Measurements from ENCODE around the gene ERBB3. TPM values are rescaled to one million over a fixed set of nuclear protein-coding genes. Genes with fewer than 3 reads are reported as not detected.

The ERBB3 gene
- total and polyA plus RNA-seq, 2 of the 8 experiments (the other 6 are each of a cell fraction or from before 2014, with no cell fraction given) = 33.9 to 52.4 TPM

GRCh38 chr12:56146492-56147460 is 66.8 kb downstream of the ERBB3 start:
- Histone ChIP-seq H3K23me2 (ENCODE audit: low read depth, low read length) (peaks cover 4% of the 10 kb centered on the region), H3K14ac (ENCODE audit: insufficient read length) (no peak overlapping the region), H3K56ac (replicated peaks; ENCODE audit: insufficient read length, low read depth, low read length) (no peak overlapping the region), H4K20me1 (replicated peaks in 1 of 2; ENCODE audit: control insufficient read depth in 1 of 2, insufficient read depth in 2 of 2, low read length in 2 of 2) (no peaks in the 10 kb centered on the region), H3K9me3 (ENCODE audit: insufficient read depth in 2 of 2, low read depth in 1 of 2, low read length in 1 of 2) (no peaks in the 10 kb centered on the region), H2BK12ac (ENCODE audit: low read depth, low read length) (no peak overlapping the region), H3K4me3 (ENCODE audit: extremely low read depth in 1 of 4, insufficient read depth in 2 of 4, low read depth in 3 of 4, low read length in 4 of 4) (no peak overlapping the region), H3K79me1 (ENCODE audit: low read depth, low read length) (no peaks in the 10 kb centered on the region), H3K4me1 (replicated peaks in 1 of 4; ENCODE audit: control insufficient read depth in 3 of 4, insufficient read depth in 4 of 4, low read length in 3 of 4) (peaks cover 0 to 2% (median 0%) of the 10 kb centered on the region in 4 experiments; a peak in 2 of 7 replicates), H3K18ac (ENCODE audit: extremely low read depth, low read length) (no peak overlapping the region), H3K36me3 (ENCODE audit: control insufficient read depth in 2 of 4, insufficient read depth in 4 of 4, low read length in 3 of 4) (peaks cover 18 to 30% (median 28%) of the 10 kb centered on the region in 4 experiments; a peak in 7 of 8 replicates), H2BK120ac (replicated peaks; ENCODE audit: low read depth, low read length) (no peak overlapping the region), H3K79me2 (ENCODE audit: control insufficient read depth in 1 of 2, insufficient read depth in 2 of 2, low read length in 2 of 2) (no peaks in the 10 kb centered on the region), H3K4ac (replicated peaks; ENCODE audit: insufficient read length, low read depth, low read length) (no peak overlapping the region), H3K9ac (replicated peaks in 1 of 4; ENCODE audit: extremely low read depth in 1 of 4, low read depth in 3 of 4, low read length in 3 of 4) (no peak overlapping the region), H2BK5ac (ENCODE audit: low read depth, low read length) (no peak overlapping the region), H2AK5ac (ENCODE audit: low read depth, low read length) (no peak overlapping the region), H4K91ac (replicated peaks; ENCODE audit: insufficient read length, low read length) (no peak overlapping the region), H2AFZ (ENCODE audit: low read length) (no peak overlapping the region), H2BK20ac (ENCODE audit: low read length) (no peak overlapping the region), H3K27ac (ENCODE audit: low read depth, low read length) (no peak overlapping the region), H3K4me2 (ENCODE audit: insufficient read depth in 1 of 2, low read depth in 2 of 2, low read length in 2 of 2) (no peak overlapping the region), H3K27me3 (replicated peaks in 1 of 4; ENCODE audit: control insufficient read depth in 3 of 4, extremely low read depth in 1 of 4, insufficient read depth in 3 of 4, low read length in 3 of 4) (no peaks in the 10 kb centered on the region; a peak in 1 of 7 replicates), H4K5ac (ENCODE audit: insufficient read length, low read depth, low read length) (no peak overlapping the region), H3K23ac (ENCODE audit: insufficient read length) (no peak overlapping the region), H4K8ac (ENCODE audit: extremely low read depth, insufficient read depth, low read length) (no peak overlapping the region), H2BK15ac (ENCODE audit: low read length) (no peak overlapping the region)
- 89% methylated on average over 13 of the region's 13 CpGs; no CpG with 5 or more reads in 1 of the 2 experiments for WGBS, 2 experiments (ENCODE audit: extremely low coverage in 1 of 2, insufficient coverage in 1 of 2, insufficient read length in 1 of 2, insufficient replicate concordance in 2 of 2, low coverage in 1 of 2, low lambda C conversion rate in 2 of 2, missing lambda C conversion rate in 1 of 2)
- DNase-seq (ENCODE audit: low read depth in 1 of 2, low spot score in 2 of 2) = no peak
- FAIRE-seq = no peak
- no peak for TF ChIP-seq SIX5 (IDR thresholded peaks at IDR 0.05; ENCODE audit: low read depth, low read length)
- TF ChIP-seq POLR2A (IDR thresholded peaks at IDR 0.05; ENCODE audit: control extremely low read depth in 1 of 2, low read depth in 2 of 2, low read length in 2 of 2) = peak in 1 of 2 experiments; percentile 26; a peak in 1 of 3 replicates
- CTCF ChIA-PET (ENCODE audit: partially characterized antibody) = interaction anchor here (0.7 to 2.7 kb wide), 2 partner anchors 9 to 13 kb away, joined by 3 to 8 read pairs; no protein-coding TSS in a partner anchor
- POLR2A ChIA-PET (ENCODE audit: partially characterized antibody) = interaction anchor here (1.3 to 5.9 kb wide), 4 partner anchors 8 to 120 kb away, joined by 3 to 43 read pairs (median 12); partner anchors contain the start of genes COQ10A, RPL41 and ZC3H10

All from H1 (cell line).